Measurements from ENCODE around the gene SBF2. TPM values are rescaled to one million over a fixed set of nuclear protein-coding genes. Genes with fewer than 3 reads are reported as not detected.

SBF2 gene
- total and polyA plus RNA-seq, 9 of the 15 experiments (the other 6 are each of a cell fraction or from before 2014, with no cell fraction given), result 0.80 to 9.5 (median 5.0) TPM

- TF ChIP-seq HCFC1 (IDR thresholded peaks at IDR 0.05; ENCODE audit: low read depth, low read length), result no peak
- no peak for TF ChIP-seq ZNF12 (CRISPR knock-in tag; IDR thresholded peaks at IDR 0.05)
- TF ChIP-seq MITF (IDR thresholded peaks at IDR 0.05), result no peak
- TF ChIP-seq, protein P1, sequence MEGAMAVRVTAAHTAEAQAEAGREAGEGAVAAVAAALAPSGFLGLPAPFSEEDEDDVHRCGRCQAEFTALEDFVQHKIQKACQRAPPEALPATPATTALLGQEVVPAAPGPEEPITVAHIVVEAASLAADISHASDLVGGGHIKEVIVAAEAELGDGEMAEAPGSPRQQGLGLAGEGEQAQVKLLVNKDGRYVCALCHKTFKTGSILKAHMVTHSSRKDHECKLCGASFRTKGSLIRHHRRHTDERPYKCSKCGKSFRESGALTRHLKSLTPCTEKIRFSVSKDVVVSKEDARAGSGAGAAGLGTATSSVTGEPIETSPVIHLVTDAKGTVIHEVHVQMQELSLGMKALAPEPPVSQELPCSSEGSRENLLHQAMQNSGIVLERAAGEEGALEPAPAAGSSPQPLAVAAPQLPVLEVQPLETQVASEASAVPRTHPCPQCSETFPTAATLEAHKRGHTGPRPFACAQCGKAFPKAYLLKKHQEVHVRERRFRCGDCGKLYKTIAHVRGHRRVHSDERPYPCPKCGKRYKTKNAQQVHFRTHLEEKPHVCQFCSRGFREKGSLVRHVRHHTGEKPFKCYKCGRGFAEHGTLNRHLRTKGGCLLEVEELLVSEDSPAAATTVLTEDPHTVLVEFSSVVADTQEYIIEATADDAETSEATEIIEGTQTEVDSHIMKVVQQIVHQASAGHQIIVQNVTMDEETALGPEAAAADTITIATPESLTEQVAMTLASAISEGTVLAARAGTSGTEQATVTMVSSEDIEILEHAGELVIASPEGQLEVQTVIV (CRISPR knock-in tag; IDR thresholded peaks at IDR 0.05; ENCODE audit: borderline replicate concordance), result no peak
- no peak for TF ChIP-seq DDX20 (tag; IDR thresholded peaks at IDR 0.05; ENCODE audit: low read depth)
- no peak for TF ChIP-seq CREM (IDR thresholded peaks at IDR 0.05; ENCODE audit: low read depth)
- TF ChIP-seq L3MBTL2 (IDR thresholded peaks at IDR 0.05), result no peak
Measured at GRCh38 chr11:9839550-9839949, 454.5 kb downstream of the SBF2 start (continued).

DNA sequence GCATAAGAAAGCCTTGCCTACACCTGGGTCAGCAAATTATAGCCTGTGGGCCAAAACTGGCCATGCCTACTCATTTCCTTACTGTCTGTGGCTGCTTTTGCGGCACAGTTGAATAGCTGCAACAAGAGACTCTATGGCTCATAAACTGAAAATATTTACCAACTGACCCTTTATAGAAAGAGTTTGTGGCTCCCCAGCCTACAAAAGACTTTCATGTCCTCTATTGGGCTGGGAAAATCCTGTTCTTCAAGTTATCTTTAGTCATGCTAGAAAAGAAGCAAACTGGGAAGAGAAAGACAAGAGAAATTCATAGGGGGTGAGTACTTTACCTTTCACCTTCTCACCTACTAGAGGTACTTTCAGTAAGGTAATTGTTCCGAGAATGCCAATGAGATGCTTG is 455.1 kb downstream of the SBF2 start:
- in situ Hi-C loops (cut with MboI), result no loop called here
- TF ChIP-seq, protein P2, sequence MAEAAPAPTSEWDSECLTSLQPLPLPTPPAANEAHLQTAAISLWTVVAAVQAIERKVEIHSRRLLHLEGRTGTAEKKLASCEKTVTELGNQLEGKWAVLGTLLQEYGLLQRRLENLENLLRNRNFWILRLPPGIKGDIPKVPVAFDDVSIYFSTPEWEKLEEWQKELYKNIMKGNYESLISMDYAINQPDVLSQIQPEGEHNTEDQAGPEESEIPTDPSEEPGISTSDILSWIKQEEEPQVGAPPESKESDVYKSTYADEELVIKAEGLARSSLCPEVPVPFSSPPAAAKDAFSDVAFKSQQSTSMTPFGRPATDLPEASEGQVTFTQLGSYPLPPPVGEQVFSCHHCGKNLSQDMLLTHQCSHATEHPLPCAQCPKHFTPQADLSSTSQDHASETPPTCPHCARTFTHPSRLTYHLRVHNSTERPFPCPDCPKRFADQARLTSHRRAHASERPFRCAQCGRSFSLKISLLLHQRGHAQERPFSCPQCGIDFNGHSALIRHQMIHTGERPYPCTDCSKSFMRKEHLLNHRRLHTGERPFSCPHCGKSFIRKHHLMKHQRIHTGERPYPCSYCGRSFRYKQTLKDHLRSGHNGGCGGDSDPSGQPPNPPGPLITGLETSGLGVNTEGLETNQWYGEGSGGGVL (CRISPR knock-in tag; IDR thresholded peaks at IDR 0.05), result no peak
- no peak for TF ChIP-seq ZNF79 (CRISPR knock-in tag; IDR thresholded peaks at IDR 0.05; ENCODE audit: low read depth)
- TF ChIP-seq, protein P3, sequence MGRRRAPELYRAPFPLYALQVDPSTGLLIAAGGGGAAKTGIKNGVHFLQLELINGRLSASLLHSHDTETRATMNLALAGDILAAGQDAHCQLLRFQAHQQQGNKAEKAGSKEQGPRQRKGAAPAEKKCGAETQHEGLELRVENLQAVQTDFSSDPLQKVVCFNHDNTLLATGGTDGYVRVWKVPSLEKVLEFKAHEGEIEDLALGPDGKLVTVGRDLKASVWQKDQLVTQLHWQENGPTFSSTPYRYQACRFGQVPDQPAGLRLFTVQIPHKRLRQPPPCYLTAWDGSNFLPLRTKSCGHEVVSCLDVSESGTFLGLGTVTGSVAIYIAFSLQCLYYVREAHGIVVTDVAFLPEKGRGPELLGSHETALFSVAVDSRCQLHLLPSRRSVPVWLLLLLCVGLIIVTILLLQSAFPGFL (CRISPR knock-in tag; IDR thresholded peaks at IDR 0.05), result no peak
- TF ChIP-seq GATA2 (CRISPR knock-in tag; IDR thresholded peaks at IDR 0.05), result no peak
- no peak for TF ChIP-seq CC2D1A (IDR thresholded peaks at IDR 0.05)
- no peak for TF ChIP-seq IRF2 (CRISPR knock-in tag; IDR thresholded peaks at IDR 0.05)
- no peak for TF ChIP-seq ZNF140 (CRISPR knock-in tag; IDR thresholded peaks at IDR 0.05)

More for the DNA sequence above, 455.1 kb downstream of the SBF2 start:
- Histone ChIP-seq H4K20me1 (replicated peaks; ENCODE audit: control insufficient read depth, insufficient read depth, low read length) (no peaks in the 10 kb centered on the region), H3K9me1 (ENCODE audit: control insufficient read depth, insufficient read depth, low read length) (no peaks in the 10 kb centered on the region), H3K27ac (ENCODE audit: extremely low read depth, low read depth, low read length) (no peak overlapping the region), H2AFZ (ENCODE audit: low read depth, low read length) (no peak overlapping the region), H3K4me1 (replicated peaks in 1 of 2; ENCODE audit: control insufficient read depth in 2 of 2, insufficient read depth in 2 of 2, low read length in 2 of 2) (no peaks in the 10 kb centered on the region), H3K9me3 (replicated peaks; ENCODE audit: control insufficient read depth, insufficient read depth, low read depth, low read length) (no peaks in the 10 kb centered on the region), H3K27me3 (ENCODE audit: control insufficient read depth in 2 of 2, insufficient read depth in 2 of 2, low read length in 2 of 2) (no peaks in the 10 kb centered on the region), H3K4me3 (no peak overlapping the region), H3K79me2 (ENCODE audit: control insufficient read depth, insufficient read depth, low read length) (no peaks in the 10 kb centered on the region), H3K9ac (ENCODE audit: insufficient read depth in 1 of 2, low read depth in 2 of 2, low read length in 2 of 2) (no peak overlapping the region), H3K36me3 (ENCODE audit: control insufficient read depth, insufficient read depth, low read length) (no peaks in the 10 kb centered on the region), H3K4me2 (ENCODE audit: insufficient read depth, low read length) (no peak overlapping the region)
- BruUV-seq (replicated peaks), result no TSS peak
- FAIRE-seq (no peak), DNase-seq (ENCODE audit: extremely low read depth in 1 of 4, low spot score in 3 of 4) (no peak), ATAC-seq (no peak)
- intact Hi-C loops (cut with micrococcal nuclease), result no loop called here
- POLR2A ChIA-PET, result no interaction called here
- CTCF ChIA-PET (ENCODE audit: low intra/inter-chr PET ratio), result interaction anchor here (0.6 kb wide), 1 partner anchor 702 kb away, joined by 3 read pairs; no protein-coding TSS in a partner anchor
- WGBS (ENCODE audit: insufficient coverage, low coverage, missing lambda C conversion rate), result 72% methylated on average over 2 of the region's 2 CpGs
